Mesothelial cell of epicardium (in vitro differentiated cells): ENCODE measurements around the gene MYOM1. TPM values are rescaled to one million over a fixed set of nuclear protein-coding genes. Genes with fewer than 3 reads are reported as not detected.

Experiments used
- DNase-seq, 2 experiments: peaks; one replicate each; pipeline ENCODE4 v3.0.0; 2021; ENCODE audit warnings: low spot score in 2 of 2; ENCODE audit not compliant: unreplicated experiment in 2 of 2
- H3K27ac Mint-ChIP-seq: 2 replicates; pipeline ENCODE4 v1.8.0; 2021; ENCODE audit warnings: mixed read lengths
- H3K27me3 Mint-ChIP-seq: 2 replicates; pipeline ENCODE4 v1.8.0; 2021; ENCODE audit warnings: low read depth, mixed read lengths
- H3K36me3 Mint-ChIP-seq: 2 replicates; pipeline ENCODE4 v1.8.0; 2021; ENCODE audit warnings: mixed read lengths
- H3K4me1 Mint-ChIP-seq: 2 replicates; pipeline ENCODE4 v1.8.0; 2021; ENCODE audit warnings: mixed read lengths
- H3K4me3 Mint-ChIP-seq: 2 replicates; pipeline ENCODE4 v1.8.0; 2021; ENCODE audit warnings: mild to moderate bottlenecking, moderate library complexity, mixed read lengths
- H3K9me3 Mint-ChIP-seq: 2 replicates; pipeline ENCODE4 v1.8.0; 2021; ENCODE audit warnings: mixed read lengths
- CTCF ChIP-seq: fragments of 200-600 bp; sonication (generic); IDR thresholded peaks from one replicate; pipeline ENCODE4 v1.5.0; 2021; ENCODE audit warnings: antibody characterized with exemption; ENCODE audit not compliant: unreplicated experiment
- total RNA-seq: library from RNA; stranded (reverse); gene quantifications from 3 replicates; pipeline ENCODE4 v1.2.1, GENCODE V29; 2021

The MYOM1 gene
- total RNA-seq, 1 donor from 2014 or later = 2.8 TPM

GRCh38 chr18:3189884-3190283 is 29.9 kb downstream of the MYOM1 start:
- Mint-ChIP-seq H3K4me1 (peaks cover 19% of the 10 kb centered on the region), H3K27me3 (no peaks in the 10 kb centered on the region), H3K4me3 (no peak overlapping the region), H3K9me3 (no peaks in the 10 kb centered on the region), H3K36me3 (no peaks in the 10 kb centered on the region), H3K27ac (no peak overlapping the region)
- no peak for TF ChIP-seq CTCF
- DNase-seq = no peak

- Mint-ChIP-seq H3K27me3 (no peaks in the 10 kb centered on the region), H3K4me3 (no peak overlapping the region), H3K27ac (no peak overlapping the region), H3K36me3 (no peaks in the 10 kb centered on the region), H3K4me1 (peaks cover 12% of the 10 kb centered on the region), H3K9me3 (no peaks in the 10 kb centered on the region)
- TF ChIP-seq CTCF = no peak
- no peak for DNase-seq
Observed at GRCh38 chr18:3186678-3187658, 32.8 kb downstream of the MYOM1 start.

GRCh38 chr18:3184275-3184963 is 35.3 kb downstream of the MYOM1 start:
- Mint-ChIP-seq H3K27ac (no peak overlapping the region), H3K4me3 (no peak overlapping the region), H3K27me3 (no peaks in the 10 kb centered on the region), H3K9me3 (no peaks in the 10 kb centered on the region), H3K4me1 (peaks cover 3% of the 10 kb centered on the region), H3K36me3 (no peaks in the 10 kb centered on the region)
- no peak for DNase-seq
- no peak for TF ChIP-seq CTCF

- Mint-ChIP-seq H3K27ac (no peak overlapping the region), H3K4me3 (no peak overlapping the region), H3K4me1 (peaks cover 3% of the 10 kb centered on the region), H3K9me3 (no peaks in the 10 kb centered on the region), H3K27me3 (no peaks in the 10 kb centered on the region), H3K36me3 (no peaks in the 10 kb centered on the region)
- no peak for TF ChIP-seq CTCF
- no peak for DNase-seq
Observed at GRCh38 chr18:3183103-3183717, 36.6 kb downstream of the MYOM1 start.

GRCh38 chr18:3180325-3180724 is 39.4 kb downstream of the MYOM1 start:
- TF ChIP-seq CTCF = no peak
- H3K27me3 Mint-ChIP-seq = no peaks in the 10 kb centered on the region
- H3K4me3 Mint-ChIP-seq = no peak overlapping the region
- H3K27ac Mint-ChIP-seq = no peak overlapping the region
- no peaks in the 10 kb centered on the region for H3K36me3 Mint-ChIP-seq
- peaks cover 3% of the 10 kb centered on the region for H3K4me1 Mint-ChIP-seq
- no peaks in the 10 kb centered on the region for H3K9me3 Mint-ChIP-seq
- DNase-seq = no peak
